ENCODE measurements around the gene RAD51C. TPM values are rescaled to one million over a fixed set of nuclear protein-coding genes. Genes with fewer than 3 reads are reported as not detected.

Gene RAD51C
- total and polyA plus RNA-seq, 9 of the 15 experiments (the other 6 are each of a cell fraction or from before 2014, with no cell fraction given): 93.9 to 341 (median 135) TPM

DNA sequence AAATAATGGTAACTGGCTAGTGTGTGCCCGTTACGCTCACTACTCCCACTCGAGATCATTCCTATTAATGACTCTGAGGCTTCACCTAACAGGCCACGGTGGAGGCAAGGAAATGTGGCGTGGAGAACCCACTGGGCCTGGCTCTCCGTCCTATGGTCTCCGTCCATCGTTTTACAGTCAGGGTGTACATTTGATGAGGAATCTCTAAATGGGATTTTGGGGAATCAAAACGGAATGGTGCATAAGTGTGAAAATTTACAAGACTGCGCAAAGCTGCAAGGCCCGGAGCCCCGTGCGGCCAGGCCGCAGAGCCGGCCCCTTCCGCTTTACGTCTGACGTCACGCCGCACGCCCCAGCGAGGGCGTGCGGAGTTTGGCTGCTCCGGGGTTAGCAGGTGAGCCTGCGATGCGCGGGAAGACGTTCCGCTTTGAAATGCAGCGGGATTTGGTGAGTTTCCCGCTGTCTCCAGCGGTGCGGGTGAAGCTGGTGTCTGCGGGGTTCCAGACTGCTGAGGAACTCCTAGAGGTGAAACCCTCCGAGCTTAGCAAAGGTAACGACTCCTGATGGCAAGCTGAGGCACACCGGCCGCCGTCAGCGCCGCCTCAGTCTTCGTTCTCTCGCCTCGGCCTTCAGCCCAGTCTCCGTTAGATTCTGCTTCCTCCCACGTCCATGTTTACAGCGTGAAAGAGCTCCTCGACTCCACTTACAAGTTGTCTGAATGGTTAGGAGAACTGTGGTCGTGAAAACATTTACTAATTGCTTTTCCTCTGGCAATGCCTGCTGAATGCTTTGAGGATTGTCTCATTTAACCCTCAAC lies at the start of gene RAD51C (continued):
- no peak for TF ChIP-seq ZBTB7A (IDR thresholded peaks at IDR 0.05; ENCODE audit: borderline replicate concordance, control insufficient read depth, low read depth, low read length)
- 0 out of 4 replicates have a peak, but pooled peaks of 1 of the 2 experiments have one; percentile 28 for TF ChIP-seq TBL1XR1 (IDR thresholded peaks at IDR 0.05; ENCODE audit: low read length in 2 of 2)
- no peak for TF ChIP-seq LARP7 (IDR thresholded peaks at IDR 0.05)
- TF ChIP-seq, protein P1, sequence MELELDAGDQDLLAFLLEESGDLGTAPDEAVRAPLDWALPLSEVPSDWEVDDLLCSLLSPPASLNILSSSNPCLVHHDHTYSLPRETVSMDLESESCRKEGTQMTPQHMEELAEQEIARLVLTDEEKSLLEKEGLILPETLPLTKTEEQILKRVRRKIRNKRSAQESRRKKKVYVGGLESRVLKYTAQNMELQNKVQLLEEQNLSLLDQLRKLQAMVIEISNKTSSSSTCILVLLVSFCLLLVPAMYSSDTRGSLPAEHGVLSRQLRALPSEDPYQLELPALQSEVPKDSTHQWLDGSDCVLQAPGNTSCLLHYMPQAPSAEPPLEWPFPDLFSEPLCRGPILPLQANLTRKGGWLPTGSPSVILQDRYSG (tag; conservative IDR thresholded peaks at IDR 0.05; ENCODE audit: low read depth): peak; percentile 88
- no peak for TF ChIP-seq ETS2 (tag; IDR thresholded peaks at IDR 0.05; ENCODE audit: borderline replicate concordance, poor library complexity, severe bottlenecking)
- no peak for TF ChIP-seq ZNF263 (CRISPR knock-in tag; IDR thresholded peaks at IDR 0.05; ENCODE audit: borderline replicate concordance)
- TF ChIP-seq, protein P2, sequence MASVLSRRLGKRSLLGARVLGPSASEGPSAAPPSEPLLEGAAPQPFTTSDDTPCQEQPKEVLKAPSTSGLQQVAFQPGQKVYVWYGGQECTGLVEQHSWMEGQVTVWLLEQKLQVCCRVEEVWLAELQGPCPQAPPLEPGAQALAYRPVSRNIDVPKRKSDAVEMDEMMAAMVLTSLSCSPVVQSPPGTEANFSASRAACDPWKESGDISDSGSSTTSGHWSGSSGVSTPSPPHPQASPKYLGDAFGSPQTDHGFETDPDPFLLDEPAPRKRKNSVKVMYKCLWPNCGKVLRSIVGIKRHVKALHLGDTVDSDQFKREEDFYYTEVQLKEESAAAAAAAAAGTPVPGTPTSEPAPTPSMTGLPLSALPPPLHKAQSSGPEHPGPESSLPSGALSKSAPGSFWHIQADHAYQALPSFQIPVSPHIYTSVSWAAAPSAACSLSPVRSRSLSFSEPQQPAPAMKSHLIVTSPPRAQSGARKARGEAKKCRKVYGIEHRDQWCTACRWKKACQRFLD (CRISPR knock-in tag; IDR thresholded peaks at IDR 0.05): peak; percentile 89
- TF ChIP-seq SRSF7 (optimal IDR thresholded peaks at IDR 0.05; ENCODE audit: low read depth, low read length): no peak
- TF ChIP-seq ZNF121 (CRISPR knock-in tag; conservative IDR thresholded peaks at IDR 0.05): no peak
- no peak for TF ChIP-seq ZNF408 (CRISPR knock-in tag; IDR thresholded peaks at IDR 0.05; ENCODE audit: low read depth)
- no peak for TF ChIP-seq ZNF140 (CRISPR knock-in tag; IDR thresholded peaks at IDR 0.05)
- no peak for TF ChIP-seq WHSC1 (IDR thresholded peaks at IDR 0.05; ENCODE audit: low read length)
- TF ChIP-seq, protein P3, sequence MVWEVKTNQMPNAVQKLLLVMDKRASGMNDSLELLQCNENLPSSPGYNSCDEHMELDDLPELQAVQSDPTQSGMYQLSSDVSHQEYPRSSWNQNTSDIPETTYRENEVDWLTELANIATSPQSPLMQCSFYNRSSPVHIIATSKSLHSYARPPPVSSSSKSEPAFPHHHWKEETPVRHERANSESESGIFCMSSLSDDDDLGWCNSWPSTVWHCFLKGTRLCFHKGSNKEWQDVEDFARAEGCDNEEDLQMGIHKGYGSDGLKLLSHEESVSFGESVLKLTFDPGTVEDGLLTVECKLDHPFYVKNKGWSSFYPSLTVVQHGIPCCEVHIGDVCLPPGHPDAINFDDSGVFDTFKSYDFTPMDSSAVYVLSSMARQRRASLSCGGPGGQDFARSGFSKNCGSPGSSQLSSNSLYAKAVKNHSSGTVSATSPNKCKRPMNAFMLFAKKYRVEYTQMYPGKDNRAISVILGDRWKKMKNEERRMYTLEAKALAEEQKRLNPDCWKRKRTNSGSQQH (CRISPR knock-in tag; IDR thresholded peaks at IDR 0.05): no peak
- no peak for TF ChIP-seq YBX1 (IDR thresholded peaks at IDR 0.05)
- TF ChIP-seq XRCC4 (IDR thresholded peaks at IDR 0.05; ENCODE audit: extremely low read depth, insufficient read depth, insufficient read length): no peak
- TF ChIP-seq, protein P4, sequence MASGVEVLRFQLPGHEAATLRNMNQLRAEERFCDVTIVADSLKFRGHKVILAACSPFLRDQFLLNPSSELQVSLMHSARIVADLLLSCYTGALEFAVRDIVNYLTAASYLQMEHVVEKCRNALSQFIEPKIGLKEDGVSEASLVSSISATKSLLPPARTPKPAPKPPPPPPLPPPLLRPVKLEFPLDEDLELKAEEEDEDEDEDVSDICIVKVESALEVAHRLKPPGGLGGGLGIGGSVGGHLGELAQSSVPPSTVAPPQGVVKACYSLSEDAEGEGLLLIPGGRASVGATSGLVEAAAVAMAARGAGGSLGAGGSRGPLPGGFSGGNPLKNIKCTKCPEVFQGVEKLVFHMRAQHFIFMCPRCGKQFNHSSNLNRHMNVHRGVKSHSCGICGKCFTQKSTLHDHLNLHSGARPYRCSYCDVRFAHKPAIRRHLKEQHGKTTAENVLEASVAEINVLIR (CRISPR knock-in tag; IDR thresholded peaks at IDR 0.05): peak; percentile 84
- peak; percentile 66; the same call in 1 of the 2 replicates for TF ChIP-seq KLF1 (tag; IDR thresholded peaks at IDR 0.05)
- no peak for TF ChIP-seq SNIP1 (IDR thresholded peaks at IDR 0.05; ENCODE audit: low read depth)
- TF ChIP-seq RHOXF2B (CRISPR knock-in tag; conservative IDR thresholded peaks at IDR 0.05): no peak
- TF ChIP-seq KLF10 (CRISPR knock-in tag; IDR thresholded peaks at IDR 0.05): no peak
- 0 out of 2 replicates have a peak, but pooled peaks have one; percentile 19 for TF ChIP-seq TRIM28 (IDR thresholded peaks at IDR 0.05)
- TF ChIP-seq ZNF184 (CRISPR knock-in tag; IDR thresholded peaks at IDR 0.05): no peak
- TF ChIP-seq ZC3H8 (IDR thresholded peaks at IDR 0.05): no peak
- TF ChIP-seq ARID2 (IDR thresholded peaks at IDR 0.05): no peak
- TF ChIP-seq PPARD (CRISPR knock-in tag; IDR thresholded peaks at IDR 0.05): no peak

All from K562 (cell line).